Stimulated activated CD8-positive, alpha-beta memory T cell treated with anti-CD3 and anti-CD28 coated beads, Interleukin-12 subunit alpha, Interleukin-12 subunit beta, amount 100 ng/mL, for 1 hour (primary cell): ENCODE results near the gene NWD2.

Experiments used
- DNase-seq: peaks from one replicate; pipeline ENCODE4 v3.0.0-alpha.2; 2020; ENCODE audit warnings: low read depth

The NWD2 gene

DNA sequence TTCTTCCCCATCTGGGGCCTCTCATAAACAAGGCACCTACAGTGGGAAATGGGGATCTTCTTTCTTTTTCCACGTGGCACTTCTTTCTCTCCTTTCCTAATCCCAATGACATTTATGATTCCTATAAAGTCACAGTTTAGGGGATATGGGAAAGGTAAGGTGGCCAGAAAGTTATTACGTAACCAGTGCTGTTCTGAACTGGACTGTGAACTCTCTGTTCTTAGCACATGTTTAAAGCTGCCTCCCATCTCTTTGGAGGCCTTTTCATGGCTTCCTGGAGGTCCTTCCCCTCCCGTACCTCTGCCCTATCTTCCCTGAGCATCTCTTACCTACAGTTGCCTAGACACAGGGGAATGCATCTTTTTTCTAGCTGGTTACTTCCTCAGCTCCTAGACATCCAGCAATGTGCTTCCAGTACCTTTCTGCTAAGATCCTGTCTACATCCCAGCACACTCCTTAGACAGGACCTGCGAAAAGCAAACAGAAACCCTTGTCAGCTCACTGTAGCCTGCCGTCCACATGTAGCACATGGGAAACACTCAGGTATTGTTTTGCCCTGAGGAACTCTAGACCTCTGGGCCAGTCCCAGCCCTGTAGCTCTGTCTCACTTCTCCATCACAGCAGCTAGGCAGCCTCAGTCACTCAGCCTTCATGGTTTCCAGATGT is 195.4 kb downstream of the NWD2 start:
- no peak for DNase-seq

DNA sequence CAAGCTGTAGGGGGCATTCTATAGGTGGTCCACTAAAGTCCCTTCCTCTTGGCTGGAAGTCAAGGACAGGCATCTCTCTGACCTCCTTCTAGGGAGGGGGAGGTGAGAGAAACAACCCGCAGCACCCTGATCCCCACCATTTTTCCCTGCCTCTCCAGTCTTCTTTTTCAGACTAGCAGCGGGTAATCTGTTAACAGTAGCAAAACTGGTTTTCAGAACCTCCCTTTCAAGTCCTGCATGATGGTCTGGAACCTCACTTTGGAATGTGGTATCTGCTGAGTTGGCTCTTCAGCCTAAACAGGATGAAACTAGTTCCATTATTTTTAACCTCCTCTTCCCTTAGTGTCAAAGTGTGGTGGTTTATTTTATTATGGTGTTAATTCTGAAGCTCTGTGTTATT is 196.0 kb downstream of the NWD2 start:
- no peak for DNase-seq

DNA sequence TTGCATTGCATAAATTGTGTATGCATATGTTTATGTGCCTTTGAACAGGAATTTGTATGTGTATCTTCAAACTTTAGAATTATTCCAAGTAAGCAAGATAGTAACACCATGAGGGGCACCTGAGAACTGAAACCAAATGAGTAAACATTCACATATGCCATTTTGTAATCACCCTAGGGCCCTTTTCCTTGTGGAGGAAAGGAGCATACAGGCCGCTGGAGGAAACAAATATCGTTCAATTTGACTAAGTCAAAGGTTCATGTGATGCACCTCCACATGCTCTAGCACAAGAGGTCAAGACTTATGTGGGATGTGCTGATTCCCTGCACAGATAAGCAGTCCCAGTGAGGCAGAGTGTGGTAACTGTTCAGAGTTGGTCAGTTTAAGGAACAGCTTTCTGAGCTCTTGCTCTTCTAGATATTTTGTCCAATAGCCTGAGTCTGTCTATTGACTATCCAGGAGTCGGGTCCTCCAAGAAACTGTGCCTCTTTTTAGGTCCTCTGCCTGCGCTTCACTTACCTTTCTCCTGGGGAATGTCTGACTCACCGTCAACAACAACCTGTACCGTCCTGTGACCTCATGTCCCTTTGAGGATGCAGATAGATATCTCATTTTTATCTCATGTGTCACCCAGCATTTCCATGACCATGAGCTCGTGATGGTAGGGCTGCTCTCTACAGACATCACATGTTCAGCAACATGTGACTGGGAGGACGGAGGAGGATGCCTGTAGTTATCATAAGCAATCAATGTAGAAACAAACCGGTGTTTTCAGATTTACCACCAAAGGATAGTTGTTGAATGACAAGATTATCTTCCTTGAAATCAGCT is 196.9 kb downstream of the NWD2 start:
- no peak for DNase-seq

DNA sequence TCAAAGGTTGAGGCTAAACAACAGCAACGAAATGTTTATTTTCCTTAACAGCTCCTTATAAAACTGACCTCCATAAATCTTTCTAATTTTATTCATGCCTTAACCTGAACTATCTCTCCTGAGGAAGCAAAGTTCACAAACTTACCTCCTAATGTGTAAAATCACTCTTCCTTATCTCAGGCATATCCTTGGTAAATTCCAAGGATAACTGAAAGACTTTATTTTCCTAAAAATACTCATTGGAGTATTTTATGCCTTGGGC is 197.4 kb downstream of the NWD2 start:
- no peak for DNase-seq

DNA sequence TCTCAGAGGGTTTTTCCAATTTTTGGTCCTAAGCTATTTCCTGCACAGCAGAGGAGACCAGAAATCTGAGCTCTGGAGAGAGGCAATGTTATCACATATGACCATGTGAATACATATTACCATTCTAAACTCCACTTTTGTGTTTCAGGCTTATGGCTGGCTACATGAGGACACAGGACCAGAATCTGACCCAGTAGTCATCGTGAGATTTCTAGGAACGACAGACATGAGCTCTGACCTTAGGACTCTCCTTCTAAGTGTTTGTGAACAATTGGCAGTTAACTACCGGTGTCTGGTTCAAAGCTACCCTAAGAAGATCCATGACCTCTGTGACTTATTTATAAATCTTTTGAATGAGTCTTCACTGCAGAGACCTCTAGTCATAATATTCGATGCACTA is 198.6 kb downstream of the NWD2 start:
- no peak for DNase-seq

DNA sequence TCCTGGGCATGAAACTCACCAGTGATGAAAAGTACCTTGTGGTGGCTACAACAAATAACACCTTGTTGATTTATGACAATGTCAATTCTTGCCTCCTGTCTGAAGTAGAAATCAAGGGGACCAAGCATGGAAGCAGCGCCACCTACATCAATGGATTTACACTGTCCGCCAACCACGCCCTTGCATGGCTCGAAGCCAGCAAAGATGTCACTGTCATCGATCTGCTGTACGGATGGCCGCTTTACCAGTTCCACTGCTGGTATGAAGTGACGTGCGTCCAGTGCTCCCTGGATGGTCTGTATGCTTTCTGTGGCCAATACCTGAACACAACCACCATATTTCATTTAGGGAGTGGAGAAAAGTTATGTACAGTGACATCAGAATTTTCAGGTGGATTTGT is 200.5 kb downstream of the NWD2 start:
- DNase-seq: no peak

DNA sequence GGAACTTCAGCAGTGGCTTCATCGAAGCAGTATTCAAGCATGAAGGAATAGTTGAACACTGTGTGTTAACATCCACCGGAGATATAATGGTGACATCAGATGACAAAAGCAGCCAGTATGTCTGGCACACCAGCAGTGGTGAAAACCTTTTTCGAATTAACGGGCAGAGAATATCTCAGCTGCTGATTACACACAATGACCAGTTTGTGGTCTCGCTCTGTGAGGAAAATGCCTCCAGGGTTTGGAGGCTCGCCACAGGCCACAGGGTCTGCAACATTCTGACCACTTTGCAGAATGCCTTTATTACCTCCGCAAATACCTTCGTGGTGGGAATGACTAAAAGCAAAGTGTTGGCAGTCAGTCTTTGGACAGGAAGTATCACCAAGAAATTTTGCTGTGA is 201.5 kb downstream of the NWD2 start:
- DNase-seq: no peak

DNA sequence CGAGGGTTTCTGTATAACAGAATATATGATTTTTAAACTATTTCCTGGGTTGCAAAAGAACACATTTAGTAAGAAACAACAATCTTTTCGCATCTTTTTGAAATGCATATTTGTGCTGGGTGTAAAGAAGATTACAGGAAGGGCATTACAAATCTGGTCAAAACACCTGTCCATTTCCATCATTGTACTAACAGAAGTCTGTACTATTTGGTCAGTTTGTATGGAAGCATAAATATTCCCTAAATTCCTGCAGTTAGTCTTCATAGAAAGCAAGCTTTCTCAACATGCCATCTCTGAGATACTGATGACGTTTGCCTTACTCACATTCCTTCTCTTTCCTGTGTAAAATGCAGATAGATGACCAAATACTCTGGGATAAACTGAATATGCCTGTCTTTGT is 203.3 kb downstream of the NWD2 start:
- DNase-seq: no peak

DNA sequence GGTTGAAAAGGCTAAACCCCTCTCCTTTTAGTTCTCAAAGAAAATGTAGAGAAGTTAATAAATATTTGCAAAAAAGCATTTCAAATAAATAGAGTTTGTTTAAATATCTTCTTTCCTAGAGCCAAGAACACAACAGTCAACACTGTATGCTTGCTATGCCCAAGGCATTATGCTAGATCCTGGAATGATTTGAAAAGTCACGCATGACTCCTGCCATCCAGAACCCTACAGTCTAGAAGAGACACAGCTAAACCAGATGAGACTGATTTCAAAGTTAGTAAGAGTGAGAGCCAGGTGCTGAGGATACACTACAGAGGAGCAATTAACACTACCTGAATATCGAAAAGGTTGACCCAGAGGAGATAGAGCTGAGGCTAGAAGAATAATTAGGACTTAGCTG is 205.8 kb downstream of the NWD2 start:
- no peak for DNase-seq

DNA sequence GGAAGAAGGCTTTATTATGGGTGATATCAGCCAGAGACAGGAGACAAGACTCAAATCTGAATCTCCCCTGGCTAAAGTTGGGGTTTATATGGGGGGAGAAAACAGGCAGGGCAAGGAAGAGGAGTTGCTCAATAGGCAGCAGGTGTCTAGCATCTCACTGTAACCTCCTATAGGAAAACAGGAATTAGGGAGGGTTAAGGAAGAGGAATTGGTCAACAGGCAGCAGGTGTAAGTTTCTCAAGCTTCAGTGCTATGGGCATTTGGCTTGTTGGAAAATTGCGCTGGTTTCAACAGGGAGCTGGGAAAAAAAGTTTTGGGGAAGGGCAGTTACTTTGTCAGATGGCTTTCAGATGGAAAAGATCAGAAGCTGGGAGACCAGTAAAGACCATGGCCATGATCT is 206.4 kb downstream of the NWD2 start:
- no peak for DNase-seq

DNA sequence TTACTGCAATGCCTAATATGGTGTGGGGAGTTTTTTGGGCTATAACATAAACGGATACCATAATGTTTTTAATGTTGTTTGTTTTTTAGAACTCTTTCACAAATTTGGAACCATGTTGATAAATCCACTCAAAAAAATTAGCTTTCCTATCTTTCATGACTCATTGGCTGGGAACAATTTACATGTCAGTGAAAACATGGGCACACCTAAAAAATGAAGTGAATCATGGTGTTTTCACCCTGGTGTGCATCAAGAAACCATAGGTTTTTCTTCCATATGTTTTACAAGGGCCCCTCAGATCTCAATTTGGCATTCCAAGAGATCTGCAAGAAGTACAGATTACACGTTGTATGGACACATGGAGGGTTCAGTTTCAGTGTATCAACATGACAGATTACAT is 207.1 kb downstream of the NWD2 start:
- no peak for DNase-seq

DNA sequence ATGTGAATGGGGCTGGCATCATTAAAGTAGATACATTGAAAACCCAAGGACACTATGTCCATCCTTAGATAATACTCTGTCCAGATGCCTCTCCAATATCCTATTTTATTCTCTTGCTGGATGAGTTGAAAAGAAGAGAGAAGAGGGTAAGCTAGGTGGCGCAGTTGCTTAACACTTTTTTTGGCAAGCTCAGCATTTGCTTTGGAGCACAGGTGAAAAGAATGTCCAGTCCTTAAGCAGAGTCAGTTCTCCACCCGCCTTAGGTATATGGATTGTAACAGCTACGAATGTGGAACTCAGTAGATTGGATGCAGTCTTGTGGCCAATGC is 208.4 kb downstream of the NWD2 start:
- no peak for DNase-seq

DNA sequence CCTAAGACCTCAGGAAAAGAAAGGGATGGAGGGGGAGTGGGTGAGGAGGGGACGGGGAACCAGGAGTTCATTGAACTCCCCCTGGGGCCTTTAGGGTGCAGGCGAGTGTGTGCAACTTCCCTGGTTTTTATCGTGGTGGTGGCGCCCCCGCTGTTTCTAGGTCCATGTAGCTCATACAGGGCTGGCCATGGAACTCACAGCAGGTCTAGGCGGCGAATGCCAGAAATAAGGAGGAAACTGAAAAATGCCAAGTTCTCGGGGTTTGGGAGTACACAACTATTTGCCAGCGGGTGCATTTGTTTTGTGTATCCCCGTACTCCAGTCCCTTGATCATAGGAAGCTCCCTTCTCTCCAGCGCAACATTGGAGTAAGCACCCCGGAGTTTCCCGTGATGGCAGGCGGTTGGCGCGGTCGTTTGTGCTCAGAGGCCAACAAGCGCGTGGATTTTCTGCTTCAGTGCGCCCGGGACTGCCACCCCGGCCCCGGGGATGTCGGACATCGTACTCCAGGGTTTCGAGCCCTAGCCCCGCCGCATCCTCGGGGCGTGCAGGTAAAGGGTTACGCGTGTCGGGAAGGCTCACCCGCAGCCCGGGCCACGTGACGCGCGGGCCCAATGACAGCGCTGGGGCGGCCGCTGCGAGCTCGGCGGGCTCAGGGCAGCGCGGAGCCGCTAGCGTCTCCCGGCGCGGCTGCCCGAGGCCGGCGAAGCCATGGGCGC is 208.9 kb downstream of the NWD2 start:
- DNase-seq: peak; percentile 8

DNA sequence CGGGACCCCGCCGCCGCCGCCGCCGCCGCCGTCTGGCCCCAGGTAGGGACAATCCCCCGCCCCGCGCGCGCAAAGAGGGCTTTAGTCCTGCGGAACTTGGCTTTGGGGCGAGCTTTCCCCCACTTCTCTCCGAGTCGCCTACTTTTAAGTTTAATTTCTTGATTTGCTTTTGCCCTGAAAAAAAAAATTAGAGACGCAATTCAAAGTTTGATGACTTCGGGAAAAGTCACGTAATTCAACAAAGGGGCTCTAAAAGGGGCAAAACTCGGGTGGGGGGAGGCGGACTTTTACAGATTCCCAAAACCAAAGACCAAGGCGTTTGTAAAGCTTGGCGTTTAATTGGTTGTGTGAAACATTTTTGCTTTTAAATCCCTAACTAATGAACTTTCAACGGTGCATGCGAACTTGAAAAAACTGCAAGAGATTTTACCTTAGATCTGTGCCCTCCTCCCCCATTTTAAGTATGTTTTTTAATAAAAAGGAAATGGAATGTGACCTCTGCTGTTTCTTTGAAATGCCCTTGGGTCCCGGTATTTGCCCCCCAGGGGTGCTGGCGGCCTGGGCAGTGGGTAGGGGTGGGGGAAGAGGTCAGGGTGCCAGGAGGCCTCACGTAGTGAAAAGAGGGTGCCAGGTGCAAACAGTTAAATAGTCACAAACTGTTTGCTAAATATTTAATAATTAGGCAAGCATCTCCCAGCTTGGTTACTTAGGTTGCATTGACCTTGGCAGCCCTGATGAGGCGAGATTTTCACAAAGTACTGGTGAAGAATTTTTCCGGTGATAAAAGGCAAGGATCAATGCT is 209.7 kb downstream of the NWD2 start:
- no peak for DNase-seq

DNA sequence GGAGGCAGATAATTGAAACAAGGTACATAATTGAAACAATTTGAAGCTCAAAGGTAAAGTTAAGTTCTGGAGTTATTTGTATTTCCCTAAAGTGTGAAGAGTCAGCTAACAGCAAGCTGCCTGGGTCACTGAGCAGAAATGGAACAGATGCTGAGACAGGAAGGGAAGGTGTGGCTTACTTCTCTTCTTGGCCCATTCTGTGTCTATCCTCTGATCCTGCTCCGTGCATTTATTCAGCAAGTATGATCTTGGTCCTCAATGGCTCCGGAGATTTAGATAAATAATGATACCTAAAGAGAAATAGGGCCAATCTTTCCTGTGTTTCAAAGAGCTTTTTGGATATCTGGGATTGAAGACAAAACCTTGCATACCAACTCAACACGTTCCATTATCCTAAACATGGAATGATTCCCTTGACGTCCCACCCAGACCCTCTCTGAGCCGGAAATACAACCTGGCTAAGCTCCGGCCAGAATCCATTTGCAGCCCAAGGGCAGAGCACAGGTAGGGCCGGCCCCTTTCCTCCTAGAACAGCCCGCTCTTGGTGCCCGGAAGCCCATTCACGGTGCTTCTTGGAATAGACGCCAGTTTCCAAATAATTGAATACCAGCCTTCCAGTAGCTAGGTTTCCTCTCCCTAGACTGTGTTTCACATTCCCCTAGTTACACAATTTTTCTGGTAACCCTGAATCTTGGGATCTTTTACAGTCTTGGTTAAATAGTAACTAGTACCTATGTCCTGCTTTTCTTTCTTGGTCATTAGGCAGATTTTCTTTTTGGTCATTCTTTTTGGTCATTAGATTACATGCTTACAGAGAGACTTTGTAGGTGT is 211.0 kb downstream of the NWD2 start:
- no peak for DNase-seq

DNA sequence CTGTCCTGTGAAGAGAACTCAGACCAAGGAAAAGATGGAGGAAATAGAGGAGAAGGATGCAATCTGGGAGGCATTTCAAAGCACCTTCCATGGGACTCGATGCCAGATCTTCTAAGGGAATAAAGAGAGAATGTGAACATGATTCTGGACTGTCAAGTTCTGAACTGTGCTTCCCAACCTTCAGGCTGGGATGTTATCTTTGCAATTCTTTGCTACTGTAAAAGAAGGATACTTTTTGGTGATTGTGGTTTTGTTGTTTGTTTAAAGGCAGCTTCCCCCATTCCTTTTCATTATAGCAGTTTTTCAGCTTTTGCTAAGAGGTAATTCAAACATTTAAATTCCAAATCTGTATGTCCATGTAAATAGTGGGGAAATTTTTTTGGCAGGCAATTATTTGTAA is 217.3 kb downstream of the NWD2 start:
- DNase-seq: no peak

DNA sequence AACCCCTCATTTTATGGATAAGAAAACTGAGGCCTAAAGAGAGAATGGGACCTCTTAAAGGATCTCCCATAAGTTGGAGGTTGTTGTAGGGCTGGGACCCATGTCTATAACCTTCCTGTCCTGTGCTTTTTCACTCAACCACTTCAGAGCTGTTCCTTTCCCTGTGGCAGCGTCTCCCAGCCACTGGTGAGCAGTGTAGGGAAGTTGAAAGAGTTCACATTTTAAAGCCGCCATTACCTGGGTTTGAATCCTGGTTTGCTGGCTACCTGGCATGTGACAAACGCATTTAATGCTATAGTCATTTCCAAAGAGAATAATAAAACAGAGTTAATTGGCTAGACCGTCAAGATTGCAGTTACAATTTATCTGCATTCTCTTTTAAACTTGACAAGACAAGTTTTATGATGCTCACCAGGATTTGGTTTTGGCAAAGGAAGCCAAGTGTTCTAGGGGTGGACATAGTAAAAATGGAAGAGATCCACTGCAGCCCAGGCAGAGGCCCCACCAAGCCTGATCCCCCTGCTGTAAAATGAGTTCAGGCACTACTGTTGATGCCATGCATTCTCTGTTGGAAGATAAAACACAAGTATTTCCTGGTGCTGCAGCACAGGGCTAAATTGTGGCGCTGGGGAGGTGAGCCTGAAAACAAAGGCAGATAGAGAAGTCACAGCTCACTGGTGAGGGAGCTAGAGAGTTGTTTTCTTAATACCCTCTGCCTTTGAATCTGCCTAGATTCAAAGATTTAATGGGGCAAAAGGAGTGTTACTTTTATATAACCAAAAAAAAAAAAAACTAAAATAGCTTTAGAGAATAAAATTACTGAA is 218.7 kb downstream of the NWD2 start:
- no peak for DNase-seq

DNA sequence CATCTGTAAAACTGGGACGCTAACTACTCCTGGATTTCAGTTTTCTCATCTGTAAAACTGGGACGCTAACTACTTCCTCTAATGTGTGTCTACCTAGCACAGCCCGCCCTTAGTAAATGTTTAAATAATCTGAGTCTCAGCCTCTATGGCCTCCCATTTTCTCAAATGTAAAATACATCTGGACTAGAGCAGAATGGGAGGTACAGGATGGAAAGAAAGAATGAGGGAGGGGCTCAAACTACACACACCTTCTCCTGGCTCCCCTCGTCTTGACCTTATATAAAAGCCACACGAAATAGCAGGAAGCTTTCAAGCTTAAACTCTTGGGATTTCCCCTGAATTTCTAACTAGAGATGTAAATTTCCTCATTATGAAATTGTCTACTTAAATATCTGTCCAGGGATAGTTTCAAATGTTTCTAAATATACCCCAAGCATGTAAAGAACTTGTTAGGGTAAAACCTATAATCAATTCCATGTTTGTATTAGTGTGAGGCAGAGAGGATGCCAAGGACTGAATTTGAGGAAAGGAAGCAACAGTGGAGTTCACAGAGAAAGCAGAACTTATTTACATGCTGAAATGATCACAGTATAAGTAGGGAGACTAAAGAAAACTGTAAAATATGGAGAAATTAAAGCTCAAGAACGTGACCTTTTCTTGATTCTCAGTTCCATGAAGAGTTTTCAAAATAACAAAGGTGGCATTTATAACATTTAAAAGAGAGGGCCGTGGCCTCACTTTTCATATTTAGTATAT is 220.0 kb downstream of the NWD2 start:
- DNase-seq: no peak

DNA sequence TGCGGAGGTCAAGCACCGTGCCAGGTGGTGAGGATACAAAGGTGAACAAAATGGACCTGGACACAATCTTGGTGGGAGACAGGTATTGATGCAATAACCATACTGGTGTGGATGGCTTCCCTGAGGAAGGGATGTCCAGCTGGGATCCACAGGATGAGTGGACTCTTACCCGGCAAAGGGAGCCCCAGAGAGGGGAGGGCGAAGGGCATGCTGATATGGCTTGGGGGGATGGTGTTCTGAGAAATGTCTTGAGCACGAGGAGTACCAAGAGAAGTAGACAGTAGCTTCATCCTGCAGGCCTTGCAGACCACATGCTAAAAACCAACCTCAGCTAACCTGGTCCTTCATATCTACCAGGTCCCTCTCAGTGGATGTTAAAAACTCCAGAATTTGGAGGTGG is 220.8 kb downstream of the NWD2 start:
- DNase-seq: no peak

DNA sequence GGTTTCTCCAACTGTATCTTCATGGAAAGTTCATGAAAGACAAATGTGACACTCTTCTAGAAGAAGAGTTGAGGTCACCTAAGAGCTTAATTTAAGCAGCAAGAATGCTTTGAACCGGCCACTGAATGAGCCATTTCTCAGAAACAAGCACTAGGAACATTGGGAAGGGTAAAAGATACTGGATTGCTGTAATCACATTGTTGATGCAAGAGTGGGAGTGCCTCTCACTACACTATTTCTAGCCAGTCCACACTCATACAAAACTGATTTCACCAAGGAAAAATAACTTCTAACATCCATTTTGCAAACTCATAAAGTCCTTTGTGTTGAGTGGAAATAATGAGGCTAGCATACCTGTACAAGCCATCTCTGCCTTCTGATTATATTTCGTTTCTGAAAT is 221.3 kb downstream of the NWD2 start:
- DNase-seq: no peak
